PC-9 (cell line): ENCODE data around the gene DEAF1. TPM values are rescaled to one million over a fixed set of nuclear protein-coding genes. Genes with fewer than 3 reads are reported as not detected.
"Not testable (repeated sequence)": the region's sequence is repeated elsewhere in the genome, so short reads cannot be mapped to it uniquely, and the experiment has no call there.

Experiments
- BruUV-seq: library from RNA; stranded (reverse); fragments of 400-500 nt; replicated peaks from 2 replicates; lab custom pipeline; 2021; lab: Mats Ljungman, UMichigan
- CTCF ChIA-PET: fragments of 300-600 bp; sonication (Branson Sonifier 250); formaldehyde crosslinking; loops from one replicate; lab custom pipeline; 2022; ENCODE audit warnings: antibody characterized with exemption; lab: Charles Lee
- POLR2A ChIA-PET: fragments of 300-600 bp; sonication (Branson Sonifier 250); formaldehyde crosslinking; loops from one replicate; lab custom pipeline; 2022; ENCODE audit warnings: antibody characterized with exemption; ENCODE audit not compliant: unreplicated experiment; lab: Charles Lee
- DNase-seq, 2 experiments: peaks; one replicate each; pipeline versions ENCODE4 v3.0.0 to v3.0.0-alpha.2; 2015 to 2022; ENCODE audit warnings: mixed read lengths in 1 of 2
- H2AFZ ChIP-seq: fragments of 200-600 bp; sonication (generic); 2 replicates; pipeline ENCODE4 v1.8.1; 2017; ENCODE audit warnings: antibody characterized with exemption
- H3F3A ChIP-seq: fragments of 200-600 bp; sonication (generic); 2 replicates; pipeline ENCODE4 v1.8.1; 2017; ENCODE audit warnings: antibody characterized with exemption, mild to moderate bottlenecking, low read depth; ENCODE audit not compliant: insufficient read depth
- H3K27ac ChIP-seq: fragments of 200-600 bp; sonication (generic); 2 replicates; pipeline ENCODE4 v1.6.1; 2016; ENCODE audit warnings: mixed run types
- H3K27me3 ChIP-seq: fragments of 200-600 bp; sonication (generic); 2 replicates; pipeline ENCODE4 v1.6.1; 2016; ENCODE audit warnings: low read depth, mixed run types; ENCODE audit not compliant: insufficient read depth
- H3K36me3 ChIP-seq: fragments of 200-600 bp; sonication (generic); 2 replicates; pipeline ENCODE4 v1.6.1; 2016; ENCODE audit warnings: low read depth, mixed run types
- H3K4me1 ChIP-seq: fragments of 200-600 bp; sonication (generic); replicated peaks from 2 replicates; pipeline ENCODE4 v1.6.1; 2016; ENCODE audit warnings: mixed run types; ENCODE audit not compliant: insufficient read depth
- H3K4me2 ChIP-seq: fragments of 200-600 bp; sonication (generic); 2 replicates; pipeline ENCODE4 v1.6.1; 2017; ENCODE audit warnings: mixed run types
- H3K4me3 ChIP-seq: fragments of 200-600 bp; sonication (generic); 2 replicates; pipeline ENCODE4 v1.6.1; 2016; ENCODE audit warnings: mixed run types
- H3K79me2 ChIP-seq: fragments of 200-600 bp; sonication (generic); 2 replicates; pipeline ENCODE4 v1.6.1; 2017; ENCODE audit warnings: low read depth, mixed run types
- H3K9me2 ChIP-seq: fragments of 200-600 bp; sonication (generic); 2 replicates; pipeline ENCODE4 v1.8.1; 2017; ENCODE audit warnings: mild to moderate bottlenecking; ENCODE audit not compliant: insufficient read depth
- H3K9me3 ChIP-seq: fragments of 200-600 bp; sonication (generic); 2 replicates; pipeline ENCODE4 v1.8.1; 2016; ENCODE audit warnings: low read depth; ENCODE audit not compliant: insufficient read depth
- H4K20me1 ChIP-seq: fragments of 200-600 bp; sonication (generic); 2 replicates; pipeline ENCODE4 v1.8.1; 2017; ENCODE audit not compliant: insufficient read depth
- EZH2 ChIP-seq: fragments of 200-600 bp; sonication (generic); IDR thresholded peaks from 2 replicates; pipeline ENCODE4 v1.8.0; 2017; ENCODE audit warnings: antibody characterized with exemption, low read depth
- intact Hi-C: fragments of 100-400 bp; cut with micrococcal nuclease; formaldehyde crosslinking; loops from one replicate; pipeline ENCODE4 v1.10.0; 2022; ENCODE audit not compliant: unreplicated experiment
- total RNA-seq: library from RNA; stranded (reverse); gene quantifications from 2 replicates; pipeline ENCODE4 v1.2.3, GENCODE V29; 2021
- TF ChIP-seq, protein P1 (sequence below): fragments of 200-600 bp; sonication (generic); conservative IDR thresholded peaks from 2 replicates; pipeline ENCODE4 v1.6.1; 2017; ENCODE audit warnings: mixed run types, antibody characterized with exemption, mild to moderate bottlenecking, moderate library complexity

The DEAF1 gene
- total RNA-seq, 1 experiment from 2014 or later, result 36.9 TPM

DNA sequence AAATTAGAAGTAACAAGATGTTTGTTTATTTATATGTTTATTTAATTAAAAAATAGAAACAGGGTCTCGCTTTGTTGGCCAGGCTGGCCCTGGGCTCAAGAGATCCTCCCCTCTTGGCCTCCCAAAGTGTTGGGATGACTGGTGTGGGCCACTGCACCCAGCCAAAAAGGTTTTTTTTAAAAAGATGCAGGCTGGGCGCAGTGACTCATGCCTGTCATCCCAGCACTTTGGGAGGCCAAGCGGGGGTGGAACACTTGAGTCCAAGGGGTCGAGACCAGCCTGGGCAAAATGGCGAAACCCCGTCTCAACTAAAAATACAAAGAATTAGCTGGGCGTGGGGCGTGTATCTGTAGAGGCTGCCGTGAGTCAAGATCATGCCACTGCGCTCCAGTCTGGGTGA lies 44.5 kb downstream of the DEAF1 start:
- CTCF ChIA-PET, result no interaction called here
- Histone ChIP-seq H2AFZ (no peak overlapping the region), H3K27ac (no peak overlapping the region), H3K9me2 (no peaks in the 10 kb centered on the region), H3K79me2 (no peaks in the 10 kb centered on the region), H3K4me1 (no peaks in the 10 kb centered on the region), H3K4me2 (no peak overlapping the region), H4K20me1 (no peaks in the 10 kb centered on the region), H3K4me3 (no peak overlapping the region), H3F3A (peaks cover 13% of the 10 kb centered on the region; the same call in 1 of the 2 replicates), H3K36me3 (no peaks in the 10 kb centered on the region), H3K9me3 (no peaks in the 10 kb centered on the region), H3K27me3 (no peaks in the 10 kb centered on the region)
- DNase-seq, result no peak
- no TSS peak for BruUV-seq
- intact Hi-C loops, result no loop called here
- TF ChIP-seq EZH2, result no peak
- TF ChIP-seq, protein P1, sequence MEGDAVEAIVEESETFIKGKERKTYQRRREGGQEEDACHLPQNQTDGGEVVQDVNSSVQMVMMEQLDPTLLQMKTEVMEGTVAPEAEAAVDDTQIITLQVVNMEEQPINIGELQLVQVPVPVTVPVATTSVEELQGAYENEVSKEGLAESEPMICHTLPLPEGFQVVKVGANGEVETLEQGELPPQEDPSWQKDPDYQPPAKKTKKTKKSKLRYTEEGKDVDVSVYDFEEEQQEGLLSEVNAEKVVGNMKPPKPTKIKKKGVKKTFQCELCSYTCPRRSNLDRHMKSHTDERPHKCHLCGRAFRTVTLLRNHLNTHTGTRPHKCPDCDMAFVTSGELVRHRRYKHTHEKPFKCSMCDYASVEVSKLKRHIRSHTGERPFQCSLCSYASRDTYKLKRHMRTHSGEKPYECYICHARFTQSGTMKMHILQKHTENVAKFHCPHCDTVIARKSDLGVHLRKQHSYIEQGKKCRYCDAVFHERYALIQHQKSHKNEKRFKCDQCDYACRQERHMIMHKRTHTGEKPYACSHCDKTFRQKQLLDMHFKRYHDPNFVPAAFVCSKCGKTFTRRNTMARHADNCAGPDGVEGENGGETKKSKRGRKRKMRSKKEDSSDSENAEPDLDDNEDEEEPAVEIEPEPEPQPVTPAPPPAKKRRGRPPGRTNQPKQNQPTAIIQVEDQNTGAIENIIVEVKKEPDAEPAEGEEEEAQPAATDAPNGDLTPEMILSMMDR, result no peak
- POLR2A ChIA-PET, result no interaction called here

DNA sequence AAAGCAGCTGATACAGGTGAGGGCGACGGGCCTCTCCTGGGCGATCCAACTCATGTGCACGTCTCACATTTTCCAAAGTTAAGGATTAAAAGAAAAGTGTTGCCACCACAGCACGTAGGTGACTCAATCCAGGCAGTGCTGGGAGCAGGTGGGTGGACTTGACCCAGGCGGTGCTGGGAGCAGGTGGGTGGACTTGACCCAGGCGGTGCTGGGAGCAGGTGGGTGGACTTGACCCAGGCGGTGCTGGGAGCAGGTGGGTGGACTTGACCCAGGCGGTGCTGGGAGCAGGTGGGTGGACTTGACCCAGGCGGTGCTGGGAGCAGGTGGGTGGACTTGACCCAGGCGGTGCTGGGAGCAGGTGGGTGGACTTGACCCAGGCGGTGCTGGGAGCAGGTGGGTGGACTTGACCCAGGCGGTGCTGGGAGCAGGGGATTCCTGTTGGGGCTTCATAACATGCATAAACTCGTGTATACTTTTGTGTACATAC lies 47.3 kb downstream of the DEAF1 start:
- H3K4me1 ChIP-seq, H3K27me3 ChIP-seq, intact Hi-C loops, H3K9me2 ChIP-seq, DNase-seq, H3K4me3 ChIP-seq, H3K79me2 ChIP-seq, POLR2A ChIA-PET, CTCF ChIA-PET, H2AFZ ChIP-seq, H3K27ac ChIP-seq, H4K20me1 ChIP-seq, H3K9me3 ChIP-seq, H3K36me3 ChIP-seq, BruUV-seq, H3K4me2 ChIP-seq: not testable (repeated sequence)
- peaks cover 18% of the 10 kb centered on the region; the same call in 1 of the 2 replicates for H3F3A ChIP-seq

DNA sequence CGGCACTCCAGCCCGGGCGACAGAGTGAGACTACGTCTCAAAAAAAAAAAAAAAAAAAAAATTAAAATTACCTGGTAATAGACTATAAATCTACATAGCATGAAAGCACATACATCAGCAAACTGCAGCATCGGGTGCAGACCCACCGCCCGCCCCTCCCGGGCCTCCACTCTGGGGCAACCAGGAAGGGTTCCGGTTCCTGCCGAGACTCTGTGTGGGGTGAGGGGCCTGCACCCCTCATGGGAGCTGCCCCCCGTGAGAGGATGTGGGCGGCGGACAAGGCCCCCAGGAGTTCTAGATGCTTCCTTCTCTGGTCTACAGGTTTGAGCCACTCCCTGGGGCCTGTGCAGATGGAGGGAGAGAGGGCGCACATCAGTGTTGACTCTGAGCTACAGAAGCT lies 48.8 kb downstream of the DEAF1 start:
- no peak for DNase-seq
- Histone ChIP-seq H3K9me2 (no peaks in the 10 kb centered on the region), H3K4me2 (no peak overlapping the region), H3K4me3 (no peak overlapping the region), H4K20me1 (no peaks in the 10 kb centered on the region), H3F3A (peaks cover 23% of the 10 kb centered on the region; the same call in 1 of the 2 replicates), H3K79me2 (no peaks in the 10 kb centered on the region), H3K27me3 (no peaks in the 10 kb centered on the region), H3K27ac (no peak overlapping the region), H3K4me1 (no peaks in the 10 kb centered on the region), H3K36me3 (no peaks in the 10 kb centered on the region), H2AFZ (no peak overlapping the region), H3K9me3 (no peaks in the 10 kb centered on the region)
- ChIA-PET POLR2A (no interaction called here), CTCF (no interaction called here)
- BruUV-seq, result no TSS peak
- intact Hi-C loops, result no loop called here
- no peak for TF ChIP-seq EZH2
- TF ChIP-seq, protein P1, result no peak

DNA sequence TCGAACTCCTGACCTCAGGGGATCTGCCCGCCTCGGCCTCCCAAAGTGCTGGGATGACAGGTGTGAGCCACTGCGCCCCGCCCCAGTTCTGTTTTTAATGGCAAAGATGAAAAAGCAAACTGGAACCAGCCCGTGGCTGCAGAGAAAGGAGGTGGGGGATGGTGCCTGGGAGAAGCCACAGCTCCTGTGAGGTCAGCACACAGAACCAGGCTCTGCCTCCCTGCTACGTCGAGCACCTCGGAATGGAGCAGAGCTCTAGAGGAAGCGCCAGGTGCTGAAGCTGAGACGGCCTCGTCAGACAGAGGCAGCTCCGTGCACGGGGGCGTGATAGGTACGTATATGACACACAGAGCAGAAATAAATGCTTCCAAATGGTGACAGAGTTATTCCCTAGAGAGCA lies 49.5 kb downstream of the DEAF1 start:
- no peaks in the 10 kb centered on the region for H3K27me3 ChIP-seq
- no TSS peak for BruUV-seq
- CTCF ChIA-PET, result no interaction called here

More for the DNA sequence above, 49.5 kb downstream of the DEAF1 start:
- Histone ChIP-seq H3K4me1 (no peaks in the 10 kb centered on the region), H3K4me3 (no peak overlapping the region), H3K36me3 (no peaks in the 10 kb centered on the region), H3K9me3 (no peaks in the 10 kb centered on the region), H3K79me2 (no peaks in the 10 kb centered on the region), H3F3A (peaks cover 23% of the 10 kb centered on the region; the same call in 1 of the 2 replicates), H2AFZ (no peak overlapping the region), H3K4me2 (no peak overlapping the region), H3K27ac (no peak overlapping the region), H3K9me2 (no peaks in the 10 kb centered on the region), H4K20me1 (no peaks in the 10 kb centered on the region)
- POLR2A ChIA-PET, result no interaction called here
- intact Hi-C loops, result no loop called here
- TF ChIP-seq EZH2, result no peak
- TF ChIP-seq, protein P1, result no peak
- DNase-seq, result no peak
